Measurements from ENCODE around the gene ZNF335.

DNA sequence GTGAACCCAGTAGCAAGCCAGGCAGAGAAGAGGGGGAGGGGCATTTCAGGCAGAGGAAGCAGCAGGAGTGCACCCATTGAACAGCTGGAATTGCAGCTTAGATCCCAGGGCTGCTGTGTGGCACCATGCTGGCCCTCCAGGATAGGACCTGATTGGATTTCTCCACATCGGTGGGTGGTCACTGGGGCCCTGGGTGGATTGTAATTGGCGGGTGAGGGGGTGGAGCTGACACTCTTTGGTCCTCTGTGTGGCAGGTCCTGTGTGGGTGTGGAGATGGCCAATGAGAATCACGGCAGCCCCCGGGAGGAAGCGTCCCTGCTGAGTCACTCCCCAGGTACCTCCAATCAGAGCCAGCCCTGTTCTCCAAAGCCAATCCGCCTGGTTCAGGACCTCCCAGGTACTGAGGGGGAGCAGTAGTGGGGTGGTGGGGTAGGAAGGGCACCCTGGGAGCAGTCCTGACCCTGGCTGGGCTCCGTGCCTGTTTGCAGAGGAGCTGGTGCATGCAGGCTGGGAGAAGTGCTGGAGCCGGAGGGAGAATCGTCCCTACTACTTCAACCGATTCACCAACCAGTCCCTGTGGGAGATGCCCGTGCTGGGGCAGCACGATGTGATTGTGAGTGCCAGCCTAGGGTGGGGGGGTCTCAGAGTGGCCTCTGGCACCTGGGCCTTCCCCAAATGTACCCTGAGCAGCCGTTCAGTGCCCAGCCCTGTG is 33.1 kb downstream of the ZNF335 start:
- TF ChIP-seq, protein P1, sequence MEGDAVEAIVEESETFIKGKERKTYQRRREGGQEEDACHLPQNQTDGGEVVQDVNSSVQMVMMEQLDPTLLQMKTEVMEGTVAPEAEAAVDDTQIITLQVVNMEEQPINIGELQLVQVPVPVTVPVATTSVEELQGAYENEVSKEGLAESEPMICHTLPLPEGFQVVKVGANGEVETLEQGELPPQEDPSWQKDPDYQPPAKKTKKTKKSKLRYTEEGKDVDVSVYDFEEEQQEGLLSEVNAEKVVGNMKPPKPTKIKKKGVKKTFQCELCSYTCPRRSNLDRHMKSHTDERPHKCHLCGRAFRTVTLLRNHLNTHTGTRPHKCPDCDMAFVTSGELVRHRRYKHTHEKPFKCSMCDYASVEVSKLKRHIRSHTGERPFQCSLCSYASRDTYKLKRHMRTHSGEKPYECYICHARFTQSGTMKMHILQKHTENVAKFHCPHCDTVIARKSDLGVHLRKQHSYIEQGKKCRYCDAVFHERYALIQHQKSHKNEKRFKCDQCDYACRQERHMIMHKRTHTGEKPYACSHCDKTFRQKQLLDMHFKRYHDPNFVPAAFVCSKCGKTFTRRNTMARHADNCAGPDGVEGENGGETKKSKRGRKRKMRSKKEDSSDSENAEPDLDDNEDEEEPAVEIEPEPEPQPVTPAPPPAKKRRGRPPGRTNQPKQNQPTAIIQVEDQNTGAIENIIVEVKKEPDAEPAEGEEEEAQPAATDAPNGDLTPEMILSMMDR (IDR thresholded peaks at IDR 0.05; ENCODE audit: low read length) = no peak
- TF ChIP-seq EZH2 (IDR thresholded peaks at IDR 0.05; ENCODE audit: borderline replicate concordance, low read length) = no peak

All from OCI-LY1 (cell line).